Ovary (tissue), 9 donors: ENCODE data around the gene TMEM259. TPM values are rescaled to one million over a fixed set of nuclear protein-coding genes. Genes with fewer than 3 reads are reported as not detected.

ENCODE experiments used
- DNase-seq, 5 donors: peaks; one replicate each; pipeline ENCODE4 v3.0.0-alpha.2; 2019 to 2020
- H3K27ac ChIP-seq, 2 donors: fragments of 200-600 bp; one replicate each; pipeline versions ENCODE4 v1.5.1 to v1.8.0; 2019 to 2022
- H3K27me3 ChIP-seq: fragments of 200-600 bp; one replicate; pipeline ENCODE4 v1.8.0; 2022
- H3K36me3 ChIP-seq: fragments of 200-600 bp; sonication (generic); one replicate; pipeline ENCODE4 v1.5.1; 2019
- H3K4me1 ChIP-seq: one replicate; pipeline ENCODE4 v1.8.1; 2013; ENCODE audit warnings: mild to moderate bottlenecking, moderate library complexity; ENCODE audit not compliant: insufficient read depth
- H3K4me3 ChIP-seq: fragments of 200-600 bp; sonication (generic); one replicate; pipeline ENCODE4 v1.5.1; 2017
- H3K9me3 ChIP-seq, 2 donors: fragments of 200-600 bp in 1 of 2; sonication (generic) in 1 of 2; one replicate each; pipeline versions ENCODE4 v1.5.1 to v1.8.1; 2013 to 2019; ENCODE audit warnings: mild to moderate bottlenecking in 1 of 2, moderate library complexity in 1 of 2
- EP300 ChIP-seq: sonication (generic); formaldehyde crosslinking; IDR thresholded peaks from one replicate; pipeline ENCODE4 v1.6.1; 2017; ENCODE audit warnings: antibody characterized with exemption
- POLR2A ChIP-seq: fragments of 450-650 bp; IDR thresholded peaks from one replicate; pipeline ENCODE4 v1.6.1; 2017; ENCODE audit warnings: antibody characterized with exemption, mild to moderate bottlenecking, moderate library complexity
- WGBS, 3 donors: extraction: QIAGEN DNeasy Blood & Tissue Kit in 1 of 3; methylation state at CpG; one replicate each; pipeline versions ENCODE4 v1.1.5 to v1.1.7; 2013 to 2017; 5-methylcytosine and 5-hydroxymethylcytosine counted together
- intact Hi-C, 4 donors: fragments of 100-400 bp; cut with DNase I; formaldehyde crosslinking; loops; one replicate each; pipeline versions ENCODE4 v1.11.0 to v1.15.1; 2022 to 2023
- polyA plus RNA-seq, 2 donors: library from polyadenylated mRNA; stranded (reverse); fragments of 200-250 nt in 1 of 2; fragments of 350-450 nt in 1 of 2; fragmentation: Illumina TruSeq in 1 of 2; extraction: RNeasy Lipid Tissue Mini Kit (QIAGEN cat#74804) in 1 of 2; gene quantifications; one replicate each; pipeline ENCODE4 v1.2.3, GENCODE V29; 2013 to 2014
- total RNA-seq, 7 donors: library from RNA; depleted of rRNA in 2 of 7; stranded (reverse); fragments of >200 nt in 2 of 7; fragmentation: NEBNext Ultra II Directional in 3 of 7; extraction: Animal tissue kit (Norgen Biotek cat#: 25700) in 3 of 7; gene quantifications; one replicate each; pipeline versions ENCODE4 v1.1.0 to v1.2.4, GENCODE V29; 2016 to 2023
- TF ChIP-seq, protein P1 (sequence below), 3 donors: fragments of 450-650 bp in 2 of 3; fragments of 200-600 bp in 1 of 3; IDR thresholded peaks; one replicate each; pipeline versions ENCODE4 v1.5.1 to v1.8.0; 2016 to 2022; ENCODE audit warnings: antibody characterized with exemption in 3 of 3, mild to moderate bottlenecking in 1 of 3
- donor health status: DM: no; HTN: no; CAD: no; lungs with moderate emphysema.
- donor health status: DM: no; HTN: no; CAD: no.
- donor health status: Bipolar disorder and iron deficiency.
- donor health status: DM: yes; HTN: yes; CAD: no.
- donor health status: DM: no; HTN: no; CAD: no.
- donor health status: DM: yes; HTN: yes; CAD: no.

The TMEM259 gene
- total and polyA plus RNA-seq, 9 donors, result 26.0 to 196 (median 127) TPM

- Histone ChIP-seq H3K27ac (no peak overlapping the region), H3K36me3 (no peaks in the 10 kb centered on the region)
Measured at GRCh38 chr19:991932-992669, 28.8 kb downstream of the TMEM259 start.

GRCh38 chr19:991174-991931 lies 29.6 kb downstream of the TMEM259 start:
- intact Hi-C loops, result loop anchor here in 1 of 4 donors (10.0 kb wide), 1 partner anchor 217 kb away; no protein-coding TSS in a partner anchor
- Histone ChIP-seq H3K27ac (no peak overlapping the region), H3K36me3 (no peaks in the 10 kb centered on the region), H3K4me3 (no peak overlapping the region), H3K27me3 (no peaks in the 10 kb centered on the region), H3K4me1 (peaks cover 2% of the 10 kb centered on the region), H3K9me3 (no peaks in the 10 kb centered on the region)
- DNase-seq, result peak in 3 of 5 donors; percentile 37 to 54 (median 44)
- 72 to 87% (median 87%) methylated on average over 13 to 44 of the region's 47 CpGs for WGBS, 3 donors
- TF ChIP-seq EP300 (no peak), POLR2A (no peak)
- TF ChIP-seq, protein P1, sequence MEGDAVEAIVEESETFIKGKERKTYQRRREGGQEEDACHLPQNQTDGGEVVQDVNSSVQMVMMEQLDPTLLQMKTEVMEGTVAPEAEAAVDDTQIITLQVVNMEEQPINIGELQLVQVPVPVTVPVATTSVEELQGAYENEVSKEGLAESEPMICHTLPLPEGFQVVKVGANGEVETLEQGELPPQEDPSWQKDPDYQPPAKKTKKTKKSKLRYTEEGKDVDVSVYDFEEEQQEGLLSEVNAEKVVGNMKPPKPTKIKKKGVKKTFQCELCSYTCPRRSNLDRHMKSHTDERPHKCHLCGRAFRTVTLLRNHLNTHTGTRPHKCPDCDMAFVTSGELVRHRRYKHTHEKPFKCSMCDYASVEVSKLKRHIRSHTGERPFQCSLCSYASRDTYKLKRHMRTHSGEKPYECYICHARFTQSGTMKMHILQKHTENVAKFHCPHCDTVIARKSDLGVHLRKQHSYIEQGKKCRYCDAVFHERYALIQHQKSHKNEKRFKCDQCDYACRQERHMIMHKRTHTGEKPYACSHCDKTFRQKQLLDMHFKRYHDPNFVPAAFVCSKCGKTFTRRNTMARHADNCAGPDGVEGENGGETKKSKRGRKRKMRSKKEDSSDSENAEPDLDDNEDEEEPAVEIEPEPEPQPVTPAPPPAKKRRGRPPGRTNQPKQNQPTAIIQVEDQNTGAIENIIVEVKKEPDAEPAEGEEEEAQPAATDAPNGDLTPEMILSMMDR (IDR thresholded peaks at IDR 0.05), result no peak

More at GRCh38 chr19:991932-992669, 28.8 kb downstream of the TMEM259 start:
- intact Hi-C loops, result loop anchor here in 1 of 4 donors (10.0 kb wide), 1 partner anchor 217 kb away; no protein-coding TSS in a partner anchor
- peak in 1 of 5 donors; percentile 50 for DNase-seq
- no peak overlapping the region for H3K4me3 ChIP-seq
- WGBS, 3 donors, result 90 to 91% (median 90%) methylated on average over 31 to 42 of the region's 42 CpGs
- H3K9me3 ChIP-seq, result no peaks in the 10 kb centered on the region
- no peaks in the 10 kb centered on the region for H3K27me3 ChIP-seq
- H3K4me1 ChIP-seq, result peaks cover 2% of the 10 kb centered on the region
- TF ChIP-seq EP300 (no peak), POLR2A (no peak)
- TF ChIP-seq, protein P1 (IDR thresholded peaks at IDR 0.05), result no peak

DNA sequence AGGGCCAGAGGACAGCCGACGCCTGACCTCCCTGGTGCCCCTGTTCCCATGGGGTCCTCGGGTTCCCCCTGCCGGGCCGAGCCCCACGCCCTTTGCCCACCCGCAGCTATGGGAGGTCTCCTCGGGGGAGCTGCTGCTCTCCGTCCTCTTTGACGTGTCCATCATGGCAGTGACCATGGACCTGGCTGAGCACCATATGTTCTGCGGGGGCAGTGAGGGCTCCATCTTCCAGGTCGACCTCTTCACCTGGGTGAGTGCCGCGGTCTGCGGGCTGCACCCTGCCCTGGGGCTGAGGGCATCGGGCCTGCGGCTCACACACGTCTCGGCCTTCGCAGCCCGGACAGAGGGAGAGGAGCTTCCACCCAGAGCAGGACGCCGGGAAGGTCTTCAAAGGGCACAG lies 30.2 kb downstream of the TMEM259 start:
- Histone ChIP-seq H3K4me3 (no peak overlapping the region), H3K27ac (no peak overlapping the region), H3K9me3 (no peaks in the 10 kb centered on the region), H3K27me3 (no peaks in the 10 kb centered on the region), H3K4me1 (no peaks in the 10 kb centered on the region), H3K36me3 (no peaks in the 10 kb centered on the region)
- TF ChIP-seq POLR2A (no peak), EP300 (no peak)
- TF ChIP-seq, protein P1 (IDR thresholded peaks at IDR 0.05), result no peak
- DNase-seq, result peak in 1 of 5 donors; percentile 36
- intact Hi-C loops, result loop anchor here in 1 of 4 donors (10.0 kb wide), 1 partner anchor 216 kb away; no protein-coding TSS in a partner anchor
- 81 to 85% (median 84%) methylated on average over 23 of the region's 23 CpGs for WGBS, 3 donors

DNA sequence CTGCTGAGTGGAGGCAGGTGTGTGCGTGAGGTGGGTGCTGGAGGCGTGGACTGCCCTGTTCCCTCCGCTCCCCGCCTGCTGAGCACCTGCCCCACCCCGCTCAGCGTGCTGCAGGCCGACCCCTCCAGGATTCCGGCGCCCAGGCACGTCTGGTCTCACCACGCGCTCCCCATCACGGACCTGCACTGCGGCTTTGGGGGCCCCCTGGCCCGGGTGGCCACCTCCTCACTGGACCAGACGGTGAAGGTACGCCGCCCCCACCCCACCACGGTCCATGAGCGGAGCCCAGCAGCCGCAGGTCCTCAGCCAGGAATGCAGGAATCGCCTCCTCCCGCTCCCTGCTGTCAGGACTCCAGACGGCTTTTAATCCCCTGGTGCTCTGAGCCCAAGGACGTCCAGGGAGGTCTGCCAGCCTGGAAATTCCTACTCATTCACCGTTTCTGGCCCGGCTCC lies 30.8 kb downstream of the TMEM259 start:
- Histone ChIP-seq H3K27me3 (no peaks in the 10 kb centered on the region), H3K4me3 (no peak overlapping the region), H3K27ac (no peak overlapping the region), H3K4me1 (no peaks in the 10 kb centered on the region), H3K9me3 (no peaks in the 10 kb centered on the region), H3K36me3 (no peaks in the 10 kb centered on the region)
- intact Hi-C loops, result loop anchor here in 1 of 4 donors (10.0 kb wide), 1 partner anchor 215 kb away; no protein-coding TSS in a partner anchor
- peak in 1 of 5 donors; percentile 42 for DNase-seq
- WGBS, 3 donors, result 30 to 44% (median 41%) methylated on average over 11 to 27 of the region's 27 CpGs
- TF ChIP-seq, protein P1 (IDR thresholded peaks at IDR 0.05), result no peak
- no peak for TF ChIP-seq EP300
- no peak for TF ChIP-seq POLR2A
